ENCODE data around the gene UBE4B.

GRCh38 chr1:10117865-10118264, 85.1 kb downstream of the UBE4B start:
- TF ChIP-seq CTCF (IDR thresholded peaks at IDR 0.05 in 2 of 3, conservative IDR thresholded peaks at IDR 0.05 in 1 of 3; ENCODE audit: borderline replicate concordance in 1 of 3, insufficient read depth in 1 of 3, low read depth in 2 of 3, low read length in 2 of 3) = no peak
- TF ChIP-seq RAD21 (IDR thresholded peaks at IDR 0.05; ENCODE audit: low read depth) = no peak
- TF ChIP-seq POLR2A (IDR thresholded peaks at IDR 0.05; ENCODE audit: borderline replicate concordance, extremely low read depth, insufficient read depth, insufficient read length) = no peak
- no peak for TF ChIP-seq ZNF274 (IDR thresholded peaks at IDR 0.05; ENCODE audit: low read depth, low read length)
- TF ChIP-seq SIN3A (IDR thresholded peaks at IDR 0.05; ENCODE audit: low read depth) = no peak
- no peak for TF ChIP-seq SRF (IDR thresholded peaks at IDR 0.05; ENCODE audit: low read depth)
- no peak for TF ChIP-seq ZFX (IDR thresholded peaks at IDR 0.05)
- no peak for TF ChIP-seq POLR2AphosphoS5 (IDR thresholded peaks at IDR 0.05; ENCODE audit: low read depth, low read length)
- no peak for TF ChIP-seq ZBTB33 (IDR thresholded peaks at IDR 0.05; ENCODE audit: extremely low read depth, insufficient replicate concordance, low read length)
- TF ChIP-seq EZH2 (IDR thresholded peaks at IDR 0.05) = no peak
- TF ChIP-seq REST (IDR thresholded peaks at IDR 0.05; ENCODE audit: low read depth) = no peak
